HG03025 (cell line): ENCODE measurements around the gene HSPB8.

ENCODE experiments used
- ATAC-seq: cut with Tn5 transposase; IDR thresholded peaks from one replicate; pipeline ENCODE4 v1.9.1; 2021; ENCODE audit warnings: mild to moderate bottlenecking, moderate library complexity; ENCODE audit not compliant: unreplicated experiment, low FRiP score

HSPB8 gene

GRCh38 chr12:119168721-119169120 lies 10.0 kb upstream of the HSPB8 start:
- no peak for ATAC-seq

GRCh38 chr12:119169150-119169549 lies 9.6 kb upstream of the HSPB8 start:
- ATAC-seq, result no peak

GRCh38 chr12:119171291-119171690 lies 7.4 kb upstream of the HSPB8 start:
- no peak for ATAC-seq

- ATAC-seq, result no peak
Measured at GRCh38 chr12:119171691-119172425, 6.9 kb upstream of the HSPB8 start.

GRCh38 chr12:119175081-119175480 lies 3.6 kb upstream of the HSPB8 start:
- no peak for ATAC-seq

- ATAC-seq, result no peak
Measured at GRCh38 chr12:119176267-119177055, 2.3 kb upstream of the HSPB8 start.

- no peak for ATAC-seq
Measured at GRCh38 chr12:119177056-119177325, 1.7 kb upstream of the HSPB8 start.

GRCh38 chr12:119177724-119178380 lies 879 bp upstream of the HSPB8 start:
- ATAC-seq, result no peak

- no peak for ATAC-seq
Measured at GRCh38 chr12:119179335-119180021, 747 bp downstream of the HSPB8 start.

- ATAC-seq, result no peak
Measured at GRCh38 chr12:119180380-119181040, 1.8 kb downstream of the HSPB8 start.

GRCh38 chr12:119181202-119181601 lies 2.5 kb downstream of the HSPB8 start:
- no peak for ATAC-seq

GRCh38 chr12:119181944-119182343 lies 3.2 kb downstream of the HSPB8 start:
- ATAC-seq, result no peak

GRCh38 chr12:119182701-119183493 lies 4.2 kb downstream of the HSPB8 start:
- ATAC-seq, result no peak

GRCh38 chr12:119183942-119184695 lies 5.4 kb downstream of the HSPB8 start:
- no peak for ATAC-seq

- ATAC-seq, result no peak
Measured at GRCh38 chr12:119195256-119195655, 16.5 kb downstream of the HSPB8 start.

- ATAC-seq, result no peak
Measured at GRCh38 chr12:119198440-119198839, 19.7 kb downstream of the HSPB8 start.

- ATAC-seq, result no peak
Measured at GRCh38 chr12:119200601-119201000, 21.9 kb downstream of the HSPB8 start.

GRCh38 chr12:119201789-119202543 lies 23.2 kb downstream of the HSPB8 start:
- ATAC-seq, result no peak
